Glutamatergic neuron (in vitro differentiated cells): Measurements from ENCODE around the gene LYVE1. TPM values are rescaled to one million over a fixed set of nuclear protein-coding genes. Genes with fewer than 3 reads are reported as not detected.

ENCODE experiments used
- DNase-seq: peaks from one replicate; pipeline ENCODE4 v3.0.0; 2022
- H3K27ac Mint-ChIP-seq: one replicate; pipeline ENCODE4 v1.8.0; 2020; ENCODE audit warnings: mild to moderate bottlenecking, mixed read lengths, inconsistent platforms; ENCODE audit not compliant: unreplicated experiment
- H3K27me3 Mint-ChIP-seq: one replicate; pipeline ENCODE4 v1.8.0; 2020; ENCODE audit warnings: mild to moderate bottlenecking, moderate library complexity, mixed read lengths, inconsistent platforms; ENCODE audit not compliant: unreplicated experiment
- H3K36me3 Mint-ChIP-seq: one replicate; pipeline ENCODE4 v1.8.0; 2020; ENCODE audit warnings: mild to moderate bottlenecking, mixed read lengths, inconsistent platforms; ENCODE audit not compliant: unreplicated experiment
- H3K4me1 Mint-ChIP-seq: one replicate; pipeline ENCODE4 v1.8.0; 2020; ENCODE audit warnings: mild to moderate bottlenecking, low read depth, mixed read lengths, inconsistent platforms; ENCODE audit not compliant: unreplicated experiment
- H3K4me3 Mint-ChIP-seq: one replicate; pipeline ENCODE4 v1.8.0; 2020; ENCODE audit warnings: mild to moderate bottlenecking, mixed read lengths, inconsistent platforms; ENCODE audit not compliant: unreplicated experiment
- H3K9me3 Mint-ChIP-seq: one replicate; pipeline ENCODE4 v1.8.0; 2020; ENCODE audit warnings: mild to moderate bottlenecking, moderate library complexity, mixed read lengths, inconsistent platforms; ENCODE audit not compliant: unreplicated experiment
- CTCF ChIP-seq: fragments of 200-600 bp; sonication (generic); IDR thresholded peaks from one replicate; pipeline ENCODE4 v1.5.0; 2021; ENCODE audit not compliant: partially characterized antibody, unreplicated experiment
- total RNA-seq: library from RNA; stranded (reverse); fragmentation: NEBNext Ultra II Directional; extraction: Animal tissue kit (Norgen Biotek cat#: 25700); gene quantifications from one replicate; pipeline ENCODE4 v1.2.1, GENCODE V29; 2021; ENCODE audit not compliant: unreplicated experiment

The LYVE1 gene
- total RNA-seq, 1 donor from 2014 or later = not detected

- no peak for TF ChIP-seq CTCF
- Mint-ChIP-seq H3K9me3 (peaks cover 2% of the 10 kb centered on the region), H3K4me3 (no peak overlapping the region), H3K36me3 (no peaks in the 10 kb centered on the region), H3K4me1 (peaks cover 5% of the 10 kb centered on the region), H3K27ac (no peak overlapping the region), H3K27me3 (no peaks in the 10 kb centered on the region)
- DNase-seq = no peak
Measured at GRCh38 chr11:10607462-10608132, 39.1 kb upstream of the LYVE1 start.

- no peak overlapping the region for H3K4me3 Mint-ChIP-seq
- DNase-seq = no peak
- peaks cover 2% of the 10 kb centered on the region for H3K9me3 Mint-ChIP-seq
- H3K4me1 Mint-ChIP-seq = peaks cover 5% of the 10 kb centered on the region
- H3K36me3 Mint-ChIP-seq = no peaks in the 10 kb centered on the region
- no peak overlapping the region for H3K27ac Mint-ChIP-seq
- TF ChIP-seq CTCF = no peak
- H3K27me3 Mint-ChIP-seq = peaks cover under 1% of the 10 kb centered on the region
Measured at GRCh38 chr11:10606536-10607208, 38.2 kb upstream of the LYVE1 start.

- Mint-ChIP-seq H3K9me3 (peaks cover 4% of the 10 kb centered on the region), H3K27ac (no peak overlapping the region), H3K36me3 (no peaks in the 10 kb centered on the region), H3K4me3 (no peak overlapping the region), H3K4me1 (peaks cover 12% of the 10 kb centered on the region), H3K27me3 (peaks cover 4% of the 10 kb centered on the region)
- no peak for TF ChIP-seq CTCF
- DNase-seq = peak; percentile 45
Measured at GRCh38 chr11:10605941-10606381, 37.5 kb upstream of the LYVE1 start.

- peaks cover 4% of the 10 kb centered on the region for H3K27me3 Mint-ChIP-seq
Measured at GRCh38 chr11:10604798-10605197, 36.3 kb upstream of the LYVE1 start.

More at GRCh38 chr11:10604798-10605197, 36.3 kb upstream of the LYVE1 start:
- H3K27ac Mint-ChIP-seq = no peak overlapping the region
- peaks cover 13% of the 10 kb centered on the region for H3K4me1 Mint-ChIP-seq
- TF ChIP-seq CTCF = no peak
- H3K9me3 Mint-ChIP-seq = peaks cover 4% of the 10 kb centered on the region
- H3K36me3 Mint-ChIP-seq = no peaks in the 10 kb centered on the region
- DNase-seq = no peak
- H3K4me3 Mint-ChIP-seq = no peak overlapping the region
